ENCODE data around the gene FYN.

Gene FYN

GRCh38 chr6:111880181-111880888 is 7.1 kb upstream of the FYN start:
- DNase-seq, result no peak

- DNase-seq, result no peak
Observed at GRCh38 chr6:111875741-111876140, 2.5 kb upstream of the FYN start.

GRCh38 chr6:111874025-111874415 is 768 bp upstream of the FYN start:
- DNase-seq, result peak in 3 of 4 experiments; percentile 13 to 54 (median 21)

- peak in 3 of 4 experiments; percentile 37 to 54 (median 38) for DNase-seq
Observed at GRCh38 chr6:111872401-111873177, 663 bp downstream of the FYN start.

GRCh38 chr6:111871725-111872400 is 1.4 kb downstream of the FYN start:
- no peak for DNase-seq

- DNase-seq, result no peak
Observed at GRCh38 chr6:111871207-111871606, 2.0 kb downstream of the FYN start.

GRCh38 chr6:111870742-111871064 is 2.5 kb downstream of the FYN start:
- no peak for DNase-seq

- DNase-seq, result no peak
Observed at GRCh38 chr6:111870051-111870741, 3.1 kb downstream of the FYN start.

- no peak for DNase-seq
Observed at GRCh38 chr6:111866857-111867256, 6.4 kb downstream of the FYN start.

- DNase-seq, result no peak
Observed at GRCh38 chr6:111865909-111866546, 7.2 kb downstream of the FYN start.

GRCh38 chr6:111865049-111865585 is 8.1 kb downstream of the FYN start:
- no peak for DNase-seq

GRCh38 chr6:111864138-111865048 is 8.9 kb downstream of the FYN start:
- DNase-seq, result no peak

- DNase-seq, result no peak
Observed at GRCh38 chr6:111862741-111863140, 10.5 kb downstream of the FYN start.

GRCh38 chr6:111862314-111862713 is 10.9 kb downstream of the FYN start:
- DNase-seq, result no peak

GRCh38 chr6:111861431-111861885 is 11.8 kb downstream of the FYN start:
- DNase-seq, result no peak

GRCh38 chr6:111858347-111858746 is 14.9 kb downstream of the FYN start:
- DNase-seq, result no peak

GRCh38 chr6:111857674-111858337 is 15.4 kb downstream of the FYN start:
- no peak for DNase-seq

GRCh38 chr6:111855753-111856152 is 17.5 kb downstream of the FYN start:
- DNase-seq, result no peak

- no peak for DNase-seq
Observed at GRCh38 chr6:111854683-111855082, 18.6 kb downstream of the FYN start.

- no peak for DNase-seq
Observed at GRCh38 chr6:111852725-111853124, 20.5 kb downstream of the FYN start.

All from activated naive CD4-positive, alpha-beta T cell (primary cell).